HG02970 (cell line): ENCODE data around the gene TBC1D5.
"Not testable (repeated sequence)": the region's sequence is repeated elsewhere in the genome, so short reads cannot be mapped to it uniquely, and the experiment has no call there.

Experiments
- ATAC-seq: cut with Tn5 transposase; IDR thresholded peaks from one replicate; pipeline ENCODE4 v1.9.1; 2021; ENCODE audit warnings: mild to moderate bottlenecking, moderate library complexity, moderate number of reproducible peaks; ENCODE audit not compliant: unreplicated experiment, low FRiP score

The TBC1D5 gene

GRCh38 chr3:17742102-17742879 is at the start of gene TBC1D5:
TBC1D5 (minus strand) TSS chr3:17742631; CDS start chr3:17508570, 234,061 bp downstream.
- ATAC-seq = peak; percentile 86

DNA sequence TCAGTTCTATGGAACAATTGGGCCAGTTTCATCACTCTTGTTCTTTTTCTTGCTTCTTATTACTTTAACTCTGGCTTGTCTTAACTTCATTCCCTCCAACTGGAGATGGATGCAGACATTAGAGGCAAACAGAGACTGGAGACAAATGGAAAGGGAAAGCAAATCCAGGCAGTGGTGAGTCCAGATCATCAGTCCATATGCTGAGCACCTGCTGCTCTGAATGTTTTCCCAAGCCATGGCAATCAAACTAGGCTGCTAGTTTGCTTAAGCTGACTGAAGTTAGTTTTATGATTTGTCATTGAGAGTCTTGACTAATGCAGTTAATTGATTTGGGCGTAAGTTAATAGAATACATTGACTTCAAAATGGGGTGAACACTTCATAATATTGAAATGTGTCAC is 41.0 kb upstream of the TBC1D5 start:
- ATAC-seq = no peak

DNA sequence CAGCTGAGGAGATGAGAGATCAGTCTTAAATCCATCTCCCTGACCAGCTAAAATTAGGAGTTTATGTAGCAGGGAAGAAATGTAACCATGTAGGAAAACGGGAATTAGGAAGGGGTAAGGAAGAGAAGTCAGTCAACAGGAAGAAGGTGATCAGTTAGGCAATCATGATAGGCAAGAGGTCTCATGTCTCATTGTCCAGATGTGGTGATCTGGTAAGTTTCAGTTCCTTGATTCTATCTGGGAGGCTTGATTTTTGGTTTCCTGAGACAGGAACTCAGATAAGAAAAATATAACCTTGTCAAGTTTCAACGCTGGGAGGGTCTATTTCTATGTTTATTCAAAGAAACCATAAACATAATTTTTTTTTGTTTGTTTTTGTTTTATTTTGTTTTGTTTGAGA is 40.3 kb upstream of the TBC1D5 start:
- ATAC-seq = no peak

DNA sequence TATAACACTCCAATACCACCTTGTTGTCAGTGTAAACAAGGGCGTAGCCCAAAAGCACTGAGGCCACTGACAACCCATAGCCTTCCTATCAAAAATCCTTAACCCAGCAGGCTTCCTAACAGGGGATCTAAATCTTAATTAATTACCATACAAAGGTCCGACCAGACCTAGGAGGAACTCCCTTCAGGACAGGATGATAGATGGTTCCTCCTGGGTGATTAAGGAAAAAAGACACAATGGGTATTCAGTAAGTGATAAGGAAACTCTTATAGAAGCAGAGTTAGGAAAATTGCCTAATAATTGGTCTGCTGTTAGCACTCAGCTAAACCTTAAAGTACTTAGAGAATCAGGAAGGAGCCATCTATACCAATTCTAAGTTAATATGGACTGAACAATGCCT is 37.9 kb upstream of the TBC1D5 start:
- not testable (repeated sequence) for ATAC-seq

DNA sequence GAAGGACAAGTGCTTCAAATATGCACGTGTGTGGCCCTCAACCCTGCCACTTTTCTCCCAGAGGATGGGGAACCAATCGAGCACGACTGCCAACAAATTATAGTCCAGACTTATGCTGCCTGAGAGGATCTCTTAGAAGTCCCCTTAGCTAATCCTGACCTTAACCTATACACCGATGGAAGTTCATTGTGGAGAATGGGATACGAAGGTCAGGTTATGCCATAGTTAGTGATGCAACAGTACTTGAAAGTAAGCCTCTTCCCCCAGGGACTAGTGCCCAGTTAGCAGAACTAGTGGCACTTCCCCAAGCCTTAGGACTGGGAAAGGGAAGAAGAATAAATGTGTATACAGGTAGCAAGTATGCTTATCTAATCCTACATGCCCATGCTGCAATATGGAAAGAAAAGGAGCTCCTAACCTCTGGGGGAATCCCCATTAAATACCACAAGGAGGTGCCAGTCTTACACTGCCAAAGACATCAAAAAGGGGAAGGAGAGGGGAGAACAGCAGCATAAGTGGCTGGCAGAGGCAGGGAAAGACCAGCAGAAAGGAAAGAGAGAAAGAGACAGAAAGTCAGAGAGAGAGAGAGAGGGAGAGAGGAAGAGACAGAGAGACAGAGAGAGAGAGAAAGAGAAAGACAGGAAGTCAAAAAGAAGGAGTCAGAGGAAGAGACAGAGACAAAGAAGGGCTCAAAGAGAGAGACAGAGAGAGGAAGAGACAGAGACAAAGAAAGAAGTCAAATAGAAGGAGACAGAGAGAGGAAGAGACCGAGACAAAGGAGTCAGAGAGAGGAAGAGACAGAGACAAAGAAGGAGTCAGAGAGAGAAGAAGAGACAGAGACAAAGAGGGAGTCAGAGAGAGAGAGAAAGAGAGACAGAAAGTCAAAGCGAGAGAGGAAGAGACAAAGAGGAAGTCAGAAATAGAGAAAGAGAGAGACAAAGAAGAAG is 37.1 kb upstream of the TBC1D5 start:
- ATAC-seq = not testable (repeated sequence)

DNA sequence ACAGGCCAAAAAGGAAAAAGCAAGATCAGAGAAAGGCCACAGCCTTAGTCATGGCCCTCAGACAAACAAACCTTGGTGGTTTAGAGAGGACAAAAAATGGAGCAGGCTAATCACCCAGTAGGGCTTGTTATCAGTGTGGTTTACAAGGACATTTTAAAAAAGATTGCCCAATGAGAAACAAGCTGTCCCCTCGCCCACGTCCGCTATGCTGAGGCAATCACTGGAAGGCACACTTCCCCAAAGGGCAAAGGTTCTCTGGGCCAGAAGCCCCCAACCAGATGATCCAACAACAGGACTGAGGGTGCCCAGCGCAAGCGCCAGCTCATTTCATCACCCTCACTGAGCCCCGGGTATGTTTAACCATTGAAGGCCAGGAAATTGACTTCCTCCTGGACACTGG is 34.9 kb upstream of the TBC1D5 start:
- not testable (repeated sequence) for ATAC-seq

- no peak for ATAC-seq
These were observed 32.6 kb upstream of the TBC1D5 start for GRCh38 chr3:17775073-17775472.

DNA sequence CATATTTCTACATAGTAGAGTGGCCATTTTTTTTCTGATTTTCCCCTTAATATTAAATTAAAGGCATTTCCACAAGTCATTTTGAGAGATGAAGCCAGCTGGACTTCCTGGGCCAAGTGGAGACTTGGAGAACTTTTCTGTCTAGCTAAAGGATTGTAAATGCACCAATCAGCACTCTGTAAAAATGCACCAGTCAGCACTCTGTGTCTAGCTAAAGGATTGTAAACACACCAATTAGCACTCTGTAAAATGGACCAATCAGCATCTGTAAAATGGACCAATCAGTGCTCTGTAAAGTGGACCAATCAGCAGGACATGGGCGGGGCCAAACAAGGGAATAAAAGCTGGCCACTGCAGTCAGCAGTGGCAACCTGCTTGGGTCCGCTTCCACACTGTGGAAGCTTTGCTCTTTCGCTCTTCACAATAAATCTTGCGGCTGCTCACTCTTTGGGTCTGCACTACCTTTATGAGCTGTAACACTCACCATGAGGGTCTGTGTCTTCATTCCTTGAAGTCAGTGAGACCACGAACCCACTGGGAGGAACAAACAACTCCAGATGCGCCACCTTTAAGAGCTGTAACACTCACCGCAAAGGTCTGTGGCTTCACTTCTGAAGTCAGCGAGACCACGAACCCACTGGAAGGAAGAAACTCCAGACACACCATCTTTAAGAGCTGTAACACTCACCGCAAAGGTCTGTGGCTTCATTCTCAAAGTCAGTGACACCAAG is 31.9 kb upstream of the TBC1D5 start:
- not testable (repeated sequence) for ATAC-seq

DNA sequence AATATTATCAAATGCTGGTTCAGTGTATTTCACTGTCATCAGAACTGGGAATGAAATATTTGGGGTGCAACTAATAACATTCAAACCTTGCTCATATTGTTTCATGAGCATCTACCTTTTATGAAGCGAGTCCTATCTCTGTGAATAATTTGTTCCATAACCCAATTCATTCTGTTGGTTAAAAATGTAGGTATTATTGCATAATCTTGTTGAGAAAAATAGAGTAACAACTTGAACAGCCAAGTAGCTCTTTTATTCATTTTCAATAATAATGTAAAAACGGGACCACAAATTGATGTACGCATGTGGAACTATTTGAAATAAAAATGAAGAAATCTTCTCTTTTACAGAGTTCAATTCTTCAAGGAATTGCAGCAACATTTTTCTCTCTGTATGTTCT is 30.1 kb upstream of the TBC1D5 start:
- no peak for ATAC-seq

DNA sequence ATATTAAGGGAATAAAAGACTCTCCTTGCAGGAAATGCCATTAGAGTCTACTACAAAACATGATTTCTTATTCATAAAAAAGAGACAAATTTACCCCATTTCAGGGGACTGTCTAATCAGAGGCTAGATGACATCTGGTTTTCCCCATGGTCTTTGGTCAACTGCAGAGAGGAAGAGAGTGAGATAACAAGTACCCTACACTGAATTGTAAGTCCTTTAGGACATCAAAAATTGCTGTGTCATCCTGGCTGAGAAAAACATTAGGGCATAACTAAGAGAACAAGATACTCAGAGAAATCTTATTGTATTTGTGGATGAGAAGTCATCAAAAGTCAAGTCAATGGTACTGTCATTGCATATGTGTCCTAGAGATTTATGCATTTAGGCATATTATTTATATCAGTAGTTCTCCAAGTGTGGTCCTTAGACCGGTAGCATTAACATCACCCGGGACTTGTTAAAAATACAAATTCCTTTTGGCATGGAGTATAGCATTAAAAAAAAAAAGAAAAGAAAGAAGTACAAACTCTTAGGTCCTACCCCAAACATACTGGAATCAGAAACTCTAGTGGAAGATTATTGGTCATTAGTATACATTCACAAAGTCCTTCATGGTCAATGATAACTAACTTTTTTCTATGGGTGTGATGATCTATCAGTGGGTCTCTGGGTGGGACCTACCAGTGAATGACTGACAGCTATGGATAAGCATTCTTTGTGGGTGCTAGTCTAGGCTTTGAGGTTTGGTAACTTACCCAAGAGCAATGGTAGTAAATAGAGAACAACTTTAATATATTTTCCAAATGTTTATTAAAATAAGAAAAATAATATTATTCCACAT is 29.0 kb upstream of the TBC1D5 start:
- no peak for ATAC-seq

DNA sequence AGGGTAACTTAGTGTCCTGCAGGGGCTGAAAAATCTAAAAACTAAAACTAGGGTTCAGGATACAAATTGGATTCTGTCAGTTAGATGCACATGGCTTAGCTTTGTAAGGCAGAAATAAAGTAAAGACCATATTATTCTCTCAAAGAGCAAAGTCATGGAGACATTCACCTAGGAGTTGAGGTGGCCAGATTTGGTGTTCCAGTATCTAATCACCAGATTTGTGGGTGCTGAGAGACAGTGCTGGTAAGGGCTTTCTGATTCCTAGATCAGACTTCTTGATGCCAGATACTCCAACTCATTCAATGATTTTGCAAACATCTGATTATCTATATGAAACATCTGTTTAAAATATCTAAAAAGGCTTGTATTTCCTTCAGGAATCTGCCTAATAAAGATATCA is 28.3 kb upstream of the TBC1D5 start:
- ATAC-seq = no peak

- ATAC-seq = no peak
These were observed 23.5 kb upstream of the TBC1D5 start for GRCh38 chr3:17765819-17766472.

DNA sequence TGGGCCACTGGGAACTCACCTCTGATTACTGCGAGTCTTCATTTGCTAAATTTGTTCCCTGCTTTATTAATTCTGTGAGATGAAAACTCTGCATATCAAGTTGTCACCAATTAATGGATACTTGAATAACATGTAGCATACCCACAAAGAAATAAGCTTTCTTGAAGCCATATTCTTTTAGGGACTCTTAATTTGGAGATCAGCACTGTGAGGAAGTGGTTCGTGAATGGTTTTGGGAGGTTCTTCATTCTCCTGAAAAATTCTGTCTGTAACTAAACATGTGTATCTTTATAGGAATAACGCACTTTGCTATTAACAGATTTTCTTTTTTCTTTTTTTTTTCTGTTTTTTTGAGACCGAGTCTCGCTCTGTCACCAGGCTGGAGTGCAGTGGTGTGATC is 19.1 kb upstream of the TBC1D5 start:
- ATAC-seq = no peak

GRCh38 chr3:17759901-17760300 is 17.5 kb upstream of the TBC1D5 start:
- ATAC-seq = no peak

DNA sequence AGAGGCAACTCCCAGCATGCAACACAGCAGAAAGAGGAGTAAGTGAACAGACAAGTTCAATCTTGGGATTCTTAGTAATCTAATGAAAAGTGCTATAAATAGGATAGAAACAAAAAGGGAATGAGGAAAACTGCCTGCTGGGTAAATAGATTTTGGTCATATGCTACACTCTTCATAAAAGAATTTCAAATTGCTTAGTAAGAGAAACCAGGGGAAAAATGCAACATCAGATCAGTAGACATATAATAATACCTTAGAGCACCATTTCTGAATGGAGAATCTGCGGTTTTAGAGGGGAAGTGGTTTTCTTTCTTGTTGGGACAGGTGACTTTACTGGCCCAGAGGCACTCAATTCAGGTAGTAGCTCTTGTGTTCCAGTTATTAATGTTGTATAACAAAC is 13.4 kb upstream of the TBC1D5 start:
- ATAC-seq = no peak

GRCh38 chr3:17753632-17753992 is 11.2 kb upstream of the TBC1D5 start:
- no peak for ATAC-seq

DNA sequence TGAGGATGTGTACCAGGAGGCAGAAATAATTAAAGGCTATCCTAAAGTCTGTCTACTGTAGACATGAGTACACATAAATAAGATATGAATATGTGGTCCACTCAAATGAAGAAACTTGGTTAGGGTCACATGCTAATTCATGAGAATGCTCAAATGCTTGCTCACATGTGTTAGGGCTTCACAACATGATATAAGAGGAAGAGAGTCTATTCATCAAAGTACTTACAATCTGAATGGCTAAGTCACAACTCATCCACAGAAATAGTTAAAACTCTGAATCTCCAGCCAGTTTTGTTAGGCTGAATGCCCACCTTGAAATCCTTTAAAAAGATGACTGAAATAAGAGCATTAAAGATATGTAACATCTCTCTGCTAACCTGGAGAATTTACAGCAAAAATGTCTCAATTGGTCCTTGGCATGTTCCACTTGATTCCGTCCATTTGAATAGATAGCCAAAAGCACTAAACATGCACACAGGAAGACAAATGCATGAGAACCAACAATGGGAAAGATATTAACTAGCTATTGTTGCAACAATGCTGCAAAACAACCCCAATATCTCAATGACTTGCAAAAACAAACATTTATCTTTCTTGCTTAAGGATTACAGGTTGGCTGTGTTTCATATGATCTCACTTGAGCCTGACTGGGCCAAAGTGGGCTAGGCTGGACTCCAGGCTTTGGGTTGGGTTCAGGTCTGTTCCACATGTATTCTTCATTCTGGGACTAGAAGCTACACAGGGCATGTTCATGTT is 10.6 kb upstream of the TBC1D5 start:
- no peak for ATAC-seq

DNA sequence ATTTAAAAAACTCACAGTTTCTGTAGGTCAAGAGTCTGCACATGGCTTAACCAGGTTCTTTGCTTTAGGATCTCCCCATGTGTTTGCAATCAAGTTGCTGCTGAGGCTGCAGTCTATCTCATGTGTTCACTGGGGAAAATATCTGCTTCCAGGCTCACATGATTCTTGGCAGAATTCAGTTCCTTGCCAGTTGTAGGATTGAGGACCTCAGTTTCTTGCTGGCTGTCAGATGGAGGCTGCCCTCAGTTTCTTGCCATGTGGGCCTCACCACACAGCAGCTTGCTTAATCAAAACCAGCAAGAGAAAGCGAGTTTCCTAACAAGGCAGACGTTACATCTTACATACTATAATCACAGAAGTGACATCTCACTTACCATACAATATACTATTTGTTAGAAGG is 10.0 kb upstream of the TBC1D5 start:
- ATAC-seq = no peak
